HuH-7 (cell line): Measurements from ENCODE around the gene HES5.

Experiments
- DNase-seq: peaks from one replicate; pipeline ENCODE4 v3.0.0; 2011; ENCODE audit warnings: low spot score

Gene HES5

GRCh38 chr1:2514863-2515762 is 14.9 kb downstream of the HES5 start:
- DNase-seq, result no peak

- no peak for DNase-seq
Observed at GRCh38 chr1:2513939-2514652, 16.0 kb downstream of the HES5 start.

- no peak for DNase-seq
Observed at GRCh38 chr1:2512862-2513421, 17.1 kb downstream of the HES5 start.

GRCh38 chr1:2510366-2511155 is 19.5 kb downstream of the HES5 start:
- no peak for DNase-seq

GRCh38 chr1:2509589-2509988 is 20.5 kb downstream of the HES5 start:
- DNase-seq, result no peak

- no peak for DNase-seq
Observed at GRCh38 chr1:2508751-2509150, 21.3 kb downstream of the HES5 start.

- DNase-seq, result no peak
Observed at GRCh38 chr1:2508180-2508579, 21.9 kb downstream of the HES5 start.

- no peak for DNase-seq
Observed at GRCh38 chr1:2507744-2508155, 22.3 kb downstream of the HES5 start.

GRCh38 chr1:2506901-2507565 is 23.0 kb downstream of the HES5 start:
- no peak for DNase-seq

GRCh38 chr1:2506007-2506860 is 23.8 kb downstream of the HES5 start:
- DNase-seq, result no peak

GRCh38 chr1:2505461-2505994 is 24.5 kb downstream of the HES5 start:
- no peak for DNase-seq

GRCh38 chr1:2504949-2505272 is 25.2 kb downstream of the HES5 start:
- DNase-seq, result no peak

GRCh38 chr1:2504225-2504948 is 25.7 kb downstream of the HES5 start:
- DNase-seq, result no peak

GRCh38 chr1:2503554-2504224 is 26.4 kb downstream of the HES5 start:
- DNase-seq, result no peak

- no peak for DNase-seq
Observed at GRCh38 chr1:2502661-2503553, 27.2 kb downstream of the HES5 start.

- no peak for DNase-seq
Observed at GRCh38 chr1:2502210-2502609, 27.9 kb downstream of the HES5 start.

GRCh38 chr1:2501820-2502119 is 28.3 kb downstream of the HES5 start:
- DNase-seq, result no peak

- no peak for DNase-seq
Observed at GRCh38 chr1:2501041-2501819, 28.8 kb downstream of the HES5 start.
